Suprapubic skin (tissue), 4 donors: ENCODE data around the gene CMTM8.

Source experiments
- CTCF ChIP-seq, 2 donors: fragments of 200-600 bp in 1 of 2; fragments of 450-650 bp in 1 of 2; sonication (generic) in 1 of 2; IDR thresholded peaks; one replicate each; pipeline ENCODE4 v1.5.1; 2016 to 2019; ENCODE audit warnings: antibody characterized with exemption in 2 of 2, mild to moderate bottlenecking in 1 of 2, moderate library complexity in 1 of 2
- POLR2A ChIP-seq, 2 donors: fragments of 450-650 bp; IDR thresholded peaks; one replicate each; pipeline ENCODE4 v1.6.1; 2017; ENCODE audit warnings: antibody characterized with exemption in 2 of 2, mild to moderate bottlenecking in 2 of 2, moderate library complexity in 2 of 2
- POLR2AphosphoS5 ChIP-seq, 3 donors: sonication (generic); formaldehyde crosslinking; IDR thresholded peaks; one replicate each; pipeline ENCODE4 v1.6.1; 2017; ENCODE audit warnings: antibody characterized with exemption in 3 of 3

- TF ChIP-seq POLR2AphosphoS5 (IDR thresholded peaks at IDR 0.05) (no peak), POLR2A (IDR thresholded peaks at IDR 0.05) (no peak), CTCF (IDR thresholded peaks at IDR 0.05) (no peak)
Observed at GRCh38 chr3:32208447-32208846, 30.0 kb upstream of the CMTM8 start.
